ENCODE measurements around the gene NAALADL2.
"Not testable (repeated sequence)": the region's sequence is repeated elsewhere in the genome, so short reads cannot be mapped to it uniquely, and the experiment has no call there.

NAALADL2 gene

DNA sequence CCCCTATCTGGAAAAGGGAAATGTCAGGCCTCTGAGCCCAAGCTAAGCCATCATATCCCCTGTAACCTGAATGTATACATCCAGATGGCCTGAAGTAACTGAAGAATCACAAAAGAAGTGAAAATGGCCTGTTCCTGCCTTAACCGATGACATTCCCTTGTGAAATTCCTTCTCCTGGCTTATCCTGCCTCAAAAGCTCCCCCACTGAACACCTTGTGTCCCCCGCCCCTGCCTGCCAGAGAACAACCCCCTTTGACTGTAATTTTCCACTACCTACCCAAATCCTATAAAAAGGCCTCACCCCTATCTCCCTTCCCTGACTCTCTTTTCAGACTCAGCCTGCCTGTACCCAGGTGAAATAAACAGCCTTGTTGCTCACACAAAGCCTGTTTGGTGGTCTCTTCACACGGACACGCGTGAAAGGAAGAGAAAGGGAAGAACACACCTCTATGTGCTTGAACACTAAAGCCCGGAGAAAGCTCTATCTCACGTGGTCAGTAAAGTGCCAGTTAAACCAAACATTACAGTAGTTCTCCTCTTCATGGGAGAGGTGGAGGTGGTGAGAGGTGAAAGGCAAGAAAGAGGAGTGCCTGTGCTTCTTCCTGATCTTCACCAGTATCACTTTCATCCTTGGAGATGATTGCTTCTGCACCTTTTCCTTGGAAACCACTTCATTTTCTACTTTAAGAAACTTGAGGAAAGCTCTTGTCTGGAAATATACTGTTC lies 963.8 kb downstream of the NAALADL2 start:
- DNase-seq: not testable (repeated sequence)

- not testable (repeated sequence) for DNase-seq
These were observed 966.0 kb downstream of the NAALADL2 start for GRCh38 chr3:175825016-175825580.

GRCh38 chr3:175826759-175827158 lies 967.6 kb downstream of the NAALADL2 start:
- DNase-seq: no peak

GRCh38 chr3:175829809-175830208 lies 970.7 kb downstream of the NAALADL2 start:
- DNase-seq: not testable (repeated sequence)

- not testable (repeated sequence) for DNase-seq
These were observed 976.6 kb downstream of the NAALADL2 start for GRCh38 chr3:175835763-175836162.

DNA sequence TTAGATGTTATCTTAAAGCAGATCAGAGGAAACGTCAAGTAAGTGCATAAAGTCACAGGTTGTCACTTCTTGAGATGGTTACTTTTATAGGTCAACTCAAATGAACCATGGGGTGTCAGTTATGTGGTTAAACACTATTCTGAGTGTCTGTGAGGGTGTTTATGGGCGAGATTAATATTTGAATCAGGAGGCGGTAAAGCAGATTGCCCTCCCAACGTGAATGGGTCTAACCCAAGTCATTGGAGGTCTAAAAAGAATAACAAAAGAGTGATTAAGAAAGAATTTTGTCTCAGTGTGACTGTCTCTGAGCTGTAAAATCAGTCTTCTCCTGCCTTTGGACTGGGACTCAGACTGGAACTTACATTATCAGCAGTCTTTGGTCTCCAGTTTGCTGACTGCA lies 977.5 kb downstream of the NAALADL2 start:
- DNase-seq: no peak

- DNase-seq: no peak
These were observed 978.8 kb downstream of the NAALADL2 start for GRCh38 chr3:175837962-175838361.

- DNase-seq: no peak
These were observed 980.4 kb downstream of the NAALADL2 start for GRCh38 chr3:175839366-175840005.

DNA sequence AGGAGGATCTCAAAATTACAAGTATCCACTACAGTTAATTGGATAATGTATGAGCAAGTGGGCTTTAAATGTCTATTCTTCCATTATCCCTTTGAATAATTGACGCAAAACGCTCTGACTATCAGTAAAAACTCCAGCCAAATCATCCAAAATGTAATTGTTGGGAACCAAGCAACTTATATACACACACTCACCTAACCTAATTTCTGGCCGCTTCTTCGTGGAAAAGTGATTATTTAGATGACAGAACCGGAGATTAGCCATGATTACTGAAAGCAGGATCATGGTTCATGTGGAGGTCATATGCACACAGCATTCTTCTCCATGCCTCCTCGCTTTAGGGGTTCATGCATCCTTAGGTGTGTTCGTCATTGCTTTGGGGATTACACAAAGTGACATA lies 992.4 kb downstream of the NAALADL2 start:
- no peak for DNase-seq

GRCh38 chr3:175852560-175852959 lies 993.4 kb downstream of the NAALADL2 start:
- no peak for DNase-seq

GRCh38 chr3:175857666-175858270 lies 998.6 kb downstream of the NAALADL2 start:
- DNase-seq: no peak
